HepG2 (cell line): ENCODE data around the gene SYCE3. TPM values are rescaled to one million over a fixed set of nuclear protein-coding genes. Genes with fewer than 3 reads are reported as not detected.
A peak's percentile ranks its signal among the peaks of the same experiment; 100 is the strongest.

Experiments
- DNMT1 ChIP-seq: sonication (generic); formaldehyde crosslinking; IDR thresholded peaks from 2 replicates; pipeline ENCODE4 v1.5.1; 2020; ENCODE audit warnings: mild to moderate bottlenecking, missing genetic modification reagents
- EEA1 ChIP-seq: sonication (generic); formaldehyde crosslinking; IDR thresholded peaks from 2 replicates; pipeline ENCODE4 v1.5.1; 2020; ENCODE audit warnings: mild to moderate bottlenecking, missing genetic modification reagents, borderline replicate concordance
- GPN1 ChIP-seq: sonication (generic); formaldehyde crosslinking; IDR thresholded peaks from 2 replicates; pipeline ENCODE4 v1.5.1; 2020; ENCODE audit warnings: missing genetic modification reagents, borderline replicate concordance
- HDAC1 ChIP-seq: sonication (generic); formaldehyde crosslinking; IDR thresholded peaks from 2 replicates; pipeline ENCODE4 v1.5.1; 2020; ENCODE audit warnings: mild to moderate bottlenecking, missing genetic modification reagents
- JUN ChIP-seq: sonication (generic); formaldehyde crosslinking; IDR thresholded peaks from 2 replicates; pipeline ENCODE4 v1.4.0; 2020; ENCODE audit warnings: mild to moderate bottlenecking, missing genetic modification reagents
- JUNB ChIP-seq: sonication (generic); formaldehyde crosslinking; IDR thresholded peaks from 2 replicates; pipeline ENCODE4 v1.8.0; 2022; ENCODE audit warnings: missing genetic modification reagents, mild to moderate bottlenecking, borderline replicate concordance
- KLF15 ChIP-seq: sonication (generic); formaldehyde crosslinking; IDR thresholded peaks from 2 replicates; pipeline ENCODE4 v1.8.1; 2023; ENCODE audit warnings: borderline replicate concordance, mild to moderate bottlenecking, inconsistent platforms, missing genetic modification reagents, mixed read lengths
- MTF2 ChIP-seq: sonication (generic); formaldehyde crosslinking; IDR thresholded peaks from 2 replicates; pipeline ENCODE4 v1.5.0; 2020; ENCODE audit warnings: missing genetic modification reagents, borderline replicate concordance
- NFATC3 ChIP-seq: sonication (generic); formaldehyde crosslinking; IDR thresholded peaks from 2 replicates; pipeline ENCODE4 v1.5.1; 2020; ENCODE audit warnings: mild to moderate bottlenecking, missing genetic modification reagents
- TOE1 ChIP-seq: sonication (generic); formaldehyde crosslinking; IDR thresholded peaks from 2 replicates; pipeline ENCODE4 v1.4.0; 2020; ENCODE audit warnings: mild to moderate bottlenecking, missing genetic modification reagents
- TSC22D2 ChIP-seq: sonication (generic); formaldehyde crosslinking; IDR thresholded peaks from 2 replicates; pipeline ENCODE4 v1.5.1; 2020; ENCODE audit warnings: missing genetic modification reagents, mild to moderate bottlenecking, borderline replicate concordance
- ZNF207 ChIP-seq: fragments of 450-650 bp; IDR thresholded peaks from 2 replicates; pipeline ENCODE4 v1.6.1; 2016; ENCODE audit warnings: antibody characterized with exemption, borderline replicate concordance
- ZNF562 ChIP-seq: sonication (generic); formaldehyde crosslinking; IDR thresholded peaks from 2 replicates; pipeline ENCODE4 v1.8.0; 2022; ENCODE audit warnings: missing genetic modification reagents, borderline replicate concordance
- ZNF564 ChIP-seq: sonication (generic); formaldehyde crosslinking; IDR thresholded peaks from 2 replicates; pipeline ENCODE4 v1.8.1; 2023; ENCODE audit warnings: mild to moderate bottlenecking, missing genetic modification reagents
- ZNF615 ChIP-seq: sonication (generic); formaldehyde crosslinking; IDR thresholded peaks from 2 replicates; pipeline ENCODE4 v1.5.0; 2020; ENCODE audit warnings: mild to moderate bottlenecking, missing genetic modification reagents, borderline replicate concordance
- ZNF775 ChIP-seq: sonication (generic); formaldehyde crosslinking; IDR thresholded peaks from 2 replicates; pipeline ENCODE4 v1.4.0; 2020; ENCODE audit warnings: missing genetic modification reagents, mild to moderate bottlenecking, moderate library complexity, borderline replicate concordance
- polyA plus RNA-seq, 8 experiments: library from polyadenylated mRNA; depleted of rRNA in 3 of 8; stranded (reverse) in 7 of 8; unstranded in 1 of 8; fragments of >200 nt; fragmentation: Illumina TruSeq in 4 of 8; extraction: Trizol in 4 of 8; gene quantifications; 2 replicates each; pipeline versions ENCODE4 v1.2.1 to v1.2.3, GENCODE V29; 2011 to 2016; ENCODE audit warnings: low read depth in 4 of 8, missing spikeins in 1 of 8, mixed read lengths in 1 of 8; ENCODE audit not compliant: insufficient read depth in 1 of 8
- total RNA-seq, 5 experiments: library from RNA; depleted of rRNA; stranded (reverse); fragments of >200 nt; fragmentation: Illumina TruSeq; extraction: Trizol; gene quantifications; 2 replicates each; pipeline ENCODE4 v1.2.3, GENCODE V29; 2016; ENCODE audit warnings: low read depth in 1 of 5
- TF ChIP-seq, protein P1 (sequence below): sonication (generic); formaldehyde crosslinking; conservative IDR thresholded peaks from 2 replicates; pipeline ENCODE4 v1.4.0; 2020; ENCODE audit warnings: mild to moderate bottlenecking, missing genetic modification reagents, moderate library complexity
- TF ChIP-seq, protein P2 (sequence below): sonication (generic); formaldehyde crosslinking; conservative IDR thresholded peaks from 2 replicates; pipeline ENCODE4 v1.8.0; 2022; ENCODE audit warnings: mild to moderate bottlenecking, moderate library complexity, missing genetic modification reagents
- TF ChIP-seq, protein P3 (sequence below): IDR thresholded peaks from 2 replicates; pipeline ENCODE4 v1.6.1; 2016; ENCODE audit warnings: missing compliant biosample characterization, missing genetic modification reagents, borderline replicate concordance
- TF ChIP-seq, protein P4 (sequence below): sonication (generic); formaldehyde crosslinking; IDR thresholded peaks from 2 replicates; pipeline ENCODE4 v1.8.0; 2022; ENCODE audit warnings: low read depth, missing genetic modification reagents

Gene SYCE3
- total and polyA plus RNA-seq, 2 of the 13 experiments (the other 11 are each of a cell fraction or from before 2014, with no cell fraction given): not detected

DNA sequence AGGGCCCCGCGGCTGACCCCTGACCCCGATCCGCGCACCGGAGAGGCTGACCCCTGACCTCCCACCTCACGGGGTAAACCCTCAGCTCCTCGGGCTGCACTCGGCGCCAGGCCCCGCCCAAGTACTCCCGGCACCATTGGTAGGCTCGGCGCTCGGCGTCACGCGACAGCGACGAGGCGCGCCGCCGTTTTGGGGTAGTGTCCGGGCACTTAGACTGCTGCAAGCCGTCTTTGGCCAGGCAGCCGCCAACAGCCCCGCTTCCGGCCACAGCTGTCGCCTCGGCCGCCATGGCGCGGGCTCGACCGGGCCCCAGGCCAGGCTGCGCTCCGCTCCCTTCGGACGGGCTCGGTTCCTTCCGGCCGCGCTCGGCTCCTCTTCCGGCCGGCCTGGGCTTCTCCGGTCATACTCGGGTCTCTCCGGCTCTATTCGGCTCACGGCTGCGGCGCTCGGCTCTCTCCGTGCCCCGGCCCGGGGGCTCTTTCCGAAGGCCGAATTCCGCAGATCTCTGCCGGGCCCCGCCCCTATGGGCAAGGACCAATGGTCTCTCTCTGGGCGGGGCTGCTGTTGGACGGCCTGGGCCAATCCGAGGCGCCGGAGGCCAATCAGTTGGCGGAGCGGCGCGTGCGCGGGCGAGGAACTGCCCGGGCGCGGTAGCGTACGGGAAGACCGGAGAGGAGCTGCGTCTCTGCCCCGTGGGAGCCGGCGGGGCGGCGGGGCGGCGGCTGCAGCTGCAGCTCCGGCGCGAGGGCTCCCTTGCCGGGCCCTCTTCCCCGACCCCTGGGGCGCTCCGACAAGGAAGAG, 20.0 kb upstream of the SYCE3 start, which contains the start of gene CHKB (continued):
- TF ChIP-seq, protein P1, sequence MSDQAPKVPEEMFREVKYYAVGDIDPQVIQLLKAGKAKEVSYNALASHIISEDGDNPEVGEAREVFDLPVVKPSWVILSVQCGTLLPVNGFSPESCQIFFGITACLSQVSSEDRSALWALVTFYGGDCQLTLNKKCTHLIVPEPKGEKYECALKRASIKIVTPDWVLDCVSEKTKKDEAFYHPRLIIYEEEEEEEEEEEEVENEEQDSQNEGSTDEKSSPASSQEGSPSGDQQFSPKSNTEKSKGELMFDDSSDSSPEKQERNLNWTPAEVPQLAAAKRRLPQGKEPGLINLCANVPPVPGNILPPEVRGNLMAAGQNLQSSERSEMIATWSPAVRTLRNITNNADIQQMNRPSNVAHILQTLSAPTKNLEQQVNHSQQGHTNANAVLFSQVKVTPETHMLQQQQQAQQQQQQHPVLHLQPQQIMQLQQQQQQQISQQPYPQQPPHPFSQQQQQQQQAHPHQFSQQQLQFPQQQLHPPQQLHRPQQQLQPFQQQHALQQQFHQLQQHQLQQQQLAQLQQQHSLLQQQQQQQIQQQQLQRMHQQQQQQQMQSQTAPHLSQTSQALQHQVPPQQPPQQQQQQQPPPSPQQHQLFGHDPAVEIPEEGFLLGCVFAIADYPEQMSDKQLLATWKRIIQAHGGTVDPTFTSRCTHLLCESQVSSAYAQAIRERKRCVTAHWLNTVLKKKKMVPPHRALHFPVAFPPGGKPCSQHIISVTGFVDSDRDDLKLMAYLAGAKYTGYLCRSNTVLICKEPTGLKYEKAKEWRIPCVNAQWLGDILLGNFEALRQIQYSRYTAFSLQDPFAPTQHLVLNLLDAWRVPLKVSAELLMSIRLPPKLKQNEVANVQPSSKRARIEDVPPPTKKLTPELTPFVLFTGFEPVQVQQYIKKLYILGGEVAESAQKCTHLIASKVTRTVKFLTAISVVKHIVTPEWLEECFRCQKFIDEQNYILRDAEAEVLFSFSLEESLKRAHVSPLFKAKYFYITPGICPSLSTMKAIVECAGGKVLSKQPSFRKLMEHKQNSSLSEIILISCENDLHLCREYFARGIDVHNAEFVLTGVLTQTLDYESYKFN: peak; percentile 27; the same call in 1 of the 2 replicates
- TF ChIP-seq TSC22D2 (CRISPR knock-in tag) (peak; percentile 35; the same call in 1 of the 2 replicates), EEA1 (no peak), JUN (no peak), HDAC1 (CRISPR knock-in tag) (peak; percentile 74), KLF15 (CRISPR knock-in tag) (0 out of 2 replicates have a peak, but pooled peaks have one; percentile 18), MTF2 (CRISPR knock-in tag) (no peak; the same call in 1 of the 2 replicates), ZNF564 (CRISPR knock-in tag) (0 out of 2 replicates have a peak, but pooled peaks have one; percentile 27), ZNF615 (no peak), NFATC3 (0 out of 2 replicates have a peak, but pooled peaks have one; percentile 24), ZNF207 (no peak), TOE1 (CRISPR knock-in tag) (no peak), ZNF775 (no peak), JUNB (CRISPR knock-in tag) (no peak), ZNF562 (CRISPR knock-in tag) (no peak), GPN1 (no peak), DNMT1 (peak; percentile 37; the same call in 1 of the 2 replicates)
- TF ChIP-seq, protein P2, sequence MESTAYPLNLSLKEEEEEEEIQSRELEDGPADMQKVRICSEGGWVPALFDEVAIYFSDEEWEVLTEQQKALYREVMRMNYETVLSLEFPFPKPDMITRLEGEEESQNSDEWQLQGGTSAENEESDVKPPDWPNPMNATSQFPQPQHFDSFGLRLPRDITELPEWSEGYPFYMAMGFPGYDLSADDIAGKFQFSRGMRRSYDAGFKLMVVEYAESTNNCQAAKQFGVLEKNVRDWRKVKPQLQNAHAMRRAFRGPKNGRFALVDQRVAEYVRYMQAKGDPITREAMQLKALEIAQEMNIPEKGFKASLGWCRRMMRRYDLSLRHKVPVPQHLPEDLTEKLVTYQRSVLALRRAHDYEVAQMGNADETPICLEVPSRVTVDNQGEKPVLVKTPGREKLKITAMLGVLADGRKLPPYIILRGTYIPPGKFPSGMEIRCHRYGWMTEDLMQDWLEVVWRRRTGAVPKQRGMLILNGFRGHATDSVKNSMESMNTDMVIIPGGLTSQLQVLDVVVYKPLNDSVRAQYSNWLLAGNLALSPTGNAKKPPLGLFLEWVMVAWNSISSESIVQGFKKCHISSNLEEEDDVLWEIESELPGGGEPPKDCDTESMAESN (CRISPR knock-in tag): peak; percentile 5; the same call in 1 of the 2 replicates
- TF ChIP-seq, protein P3, sequence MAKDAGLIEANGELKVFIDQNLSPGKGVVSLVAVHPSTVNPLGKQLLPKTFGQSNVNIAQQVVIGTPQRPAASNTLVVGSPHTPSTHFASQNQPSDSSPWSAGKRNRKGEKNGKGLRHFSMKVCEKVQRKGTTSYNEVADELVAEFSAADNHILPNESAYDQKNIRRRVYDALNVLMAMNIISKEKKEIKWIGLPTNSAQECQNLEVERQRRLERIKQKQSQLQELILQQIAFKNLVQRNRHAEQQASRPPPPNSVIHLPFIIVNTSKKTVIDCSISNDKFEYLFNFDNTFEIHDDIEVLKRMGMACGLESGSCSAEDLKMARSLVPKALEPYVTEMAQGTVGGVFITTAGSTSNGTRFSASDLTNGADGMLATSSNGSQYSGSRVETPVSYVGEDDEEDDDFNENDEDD (CRISPR knock-in tag): peak; percentile 40; the same call in 1 of the 2 replicates
- TF ChIP-seq, protein P4, sequence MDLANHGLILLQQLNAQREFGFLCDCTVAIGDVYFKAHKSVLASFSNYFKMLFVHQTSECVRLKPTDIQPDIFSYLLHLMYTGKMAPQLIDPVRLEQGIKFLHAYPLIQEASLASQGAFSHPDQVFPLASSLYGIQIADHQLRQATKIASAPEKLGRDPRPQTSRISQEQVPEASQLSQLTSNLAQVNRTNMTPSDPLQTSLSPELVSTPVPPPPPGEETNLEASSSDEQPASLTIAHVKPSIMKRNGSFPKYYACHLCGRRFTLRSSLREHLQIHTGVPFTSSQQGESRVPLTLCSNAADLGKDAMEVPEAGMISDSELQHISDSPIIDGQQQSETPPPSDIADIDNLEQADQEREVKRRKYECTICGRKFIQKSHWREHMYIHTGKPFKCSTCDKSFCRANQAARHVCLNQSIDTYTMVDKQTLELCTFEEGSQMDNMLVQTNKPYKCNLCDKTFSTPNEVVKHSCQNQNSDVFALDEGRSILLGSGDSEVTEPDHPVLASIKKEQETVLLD (CRISPR knock-in tag): peak; percentile 92
